ENCODE results near the gene HPX.
"Not testable (repeated sequence)": the region's sequence is repeated elsewhere in the genome, so short reads cannot be mapped to it uniquely, and the experiment has no call there.

The HPX gene

DNA sequence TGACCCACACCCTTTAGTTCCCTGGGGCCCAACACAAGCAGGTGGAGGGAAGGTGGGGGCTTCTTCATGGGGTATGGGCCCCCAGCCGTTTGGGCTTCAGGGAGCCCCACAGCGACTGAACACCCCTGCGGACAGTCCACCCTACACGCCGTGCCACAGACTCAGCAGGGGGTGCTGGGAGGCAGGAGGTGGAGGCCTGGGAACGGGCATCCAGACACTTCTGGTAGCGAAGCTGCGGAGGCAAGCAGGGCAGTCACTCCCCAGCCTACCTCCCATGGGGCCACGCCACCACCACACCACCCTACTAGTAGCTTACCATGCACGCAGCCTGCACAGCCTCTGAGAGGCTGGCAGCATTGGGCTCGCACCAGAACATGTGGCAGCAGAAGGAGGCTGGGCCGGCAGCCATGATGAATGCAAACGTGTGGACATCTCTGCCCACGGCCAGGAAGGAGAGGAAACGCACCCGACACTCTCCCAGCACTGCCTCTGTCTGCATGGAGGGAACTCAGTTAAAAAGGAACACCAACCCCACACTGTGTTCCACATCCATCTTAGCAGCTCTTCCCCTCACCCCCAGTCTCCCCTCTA is 45.2 kb downstream of the HPX start:
- Histone ChIP-seq H3K27me3 (no peaks in the 10 kb centered on the region), H4K20me1 (no peaks in the 10 kb centered on the region; a peak in 1 of 22 replicates), H3K9me3 (replicated peaks in 1 of 11) (no peaks in the 10 kb centered on the region), H3K27ac (no peak overlapping the region), H3K4me3 (no peak overlapping the region), H3K4me1 (peaks cover 8 to 15% (median 12%) of the 10 kb centered on the region in 10 experiments), H3K36me3 (peaks cover 0 to 52% (median 6%) of the 10 kb centered on the region in 11 experiments; a peak in 11 of 22 replicates), H3K9ac (no peak overlapping the region), H3K4me2 (no peak overlapping the region)
- no peak for TF ChIP-seq Cebpa-rat (IDR thresholded peaks at IDR 0.05)

DNA sequence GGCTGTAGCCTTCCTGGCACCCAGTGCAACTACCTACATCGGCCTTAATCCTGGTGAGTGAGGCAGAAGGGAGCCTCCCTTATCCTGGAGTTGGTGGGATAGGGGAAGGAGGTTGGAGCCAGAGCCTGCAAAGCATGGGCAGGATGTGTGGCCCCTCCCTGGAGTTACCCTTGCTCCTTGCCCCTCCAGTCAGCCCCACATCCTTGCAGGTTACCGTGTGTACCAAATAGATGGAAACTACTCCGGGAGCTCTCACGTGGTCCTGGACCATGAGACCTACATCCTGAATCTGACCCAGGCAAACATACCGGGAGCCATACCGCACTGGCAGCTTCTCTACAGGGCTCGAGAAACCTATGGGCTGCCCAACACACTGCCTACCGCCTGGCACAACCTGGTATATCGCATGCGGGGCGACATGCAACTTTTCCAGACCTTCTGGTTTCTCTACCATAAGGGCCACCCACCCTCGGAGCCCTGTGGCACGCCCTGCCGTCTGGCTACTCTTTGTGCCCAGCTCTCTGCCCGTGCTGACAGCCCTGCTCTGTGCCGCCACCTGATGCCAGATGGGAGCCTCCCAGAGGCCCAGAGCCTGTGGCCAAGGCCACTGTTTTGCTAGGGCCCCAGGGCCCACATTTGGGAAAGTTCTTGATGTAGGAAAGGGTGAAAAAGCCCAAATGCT is 46.7 kb downstream of the HPX start:
- peaks cover 0 to 45% (median 4%) of the 10 kb centered on the region in 11 experiments; a peak in 9 of 22 replicates for H3K36me3 ChIP-seq
- H3K4me2 ChIP-seq, result no peak overlapping the region
- no peak overlapping the region for H3K9ac ChIP-seq
- H3K4me3 ChIP-seq, result no peak overlapping the region
- no peak for TF ChIP-seq Cebpa-rat (IDR thresholded peaks at IDR 0.05)
- H3K9me3 ChIP-seq (replicated peaks in 1 of 11), result no peaks in the 10 kb centered on the region
- H3K27me3 ChIP-seq, result no peaks in the 10 kb centered on the region
- no peak overlapping the region for H3K27ac ChIP-seq
- H4K20me1 ChIP-seq, result no peaks in the 10 kb centered on the region; a peak in 1 of 22 replicates
- peaks cover 17 to 24% (median 22%) of the 10 kb centered on the region in 10 experiments for H3K4me1 ChIP-seq

DNA sequence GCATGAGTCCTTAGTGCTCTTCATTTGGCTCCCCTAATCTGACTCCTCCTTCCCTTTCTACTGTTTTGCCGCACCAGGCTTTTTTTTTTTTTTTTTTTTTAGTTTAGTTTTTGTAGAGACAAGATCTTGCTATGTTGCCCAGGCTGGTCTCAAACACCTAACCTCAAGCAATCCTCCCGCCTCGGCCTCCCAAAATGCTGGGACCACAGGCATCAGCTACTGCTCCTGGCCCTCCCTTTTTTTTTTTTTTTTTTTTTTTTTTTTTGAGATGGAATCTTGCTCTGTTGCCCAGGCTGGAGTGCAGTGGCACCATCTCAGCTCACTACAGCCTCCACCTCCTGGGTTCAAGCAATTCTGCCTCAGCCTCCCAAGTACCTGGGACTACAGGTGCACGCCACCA is 48.5 kb downstream of the HPX start:
- peaks cover 17 to 42% (median 25%) of the 10 kb centered on the region in 10 experiments for H3K4me1 ChIP-seq
- H3K9ac ChIP-seq; H3K4me3 ChIP-seq; H3K9me3 ChIP-seq (replicated peaks in 1 of 11); H4K20me1 ChIP-seq; H3K27me3 ChIP-seq; H3K27ac ChIP-seq: not testable (repeated sequence)
- H3K4me2 ChIP-seq, result peak overlapping the region in 5 of 11 experiments; percentile 4 to 44 (median 29); a peak in 4 of 22 replicates
- H3K36me3 ChIP-seq, result peaks cover 0 to 28% (median 0%) of the 10 kb centered on the region in 11 experiments; a peak in 5 of 22 replicates

- Histone ChIP-seq H3K4me3 (0 out of 20 replicates have a peak overlapping the region, but pooled peaks of 1 of the 10 experiments have one; percentile 74), H3K27me3 (no peaks in the 10 kb centered on the region), H3K9me3 (replicated peaks in 1 of 11) (no peaks in the 10 kb centered on the region), H3K36me3 (peaks cover 0 to 28% (median 0%) of the 10 kb centered on the region in 11 experiments; a peak in 4 of 22 replicates), H3K4me2 (peak overlapping the region; percentile 83 to 100 (median 97); a peak in 19 of 22 replicates), H3K4me1 (peaks cover 17 to 42% (median 25%) of the 10 kb centered on the region in 10 experiments), H3K9ac (no peak overlapping the region), H3K27ac (no peak overlapping the region), H4K20me1 (no peaks in the 10 kb centered on the region; a peak in 1 of 22 replicates)
- no peak for TF ChIP-seq Cebpa-rat (IDR thresholded peaks at IDR 0.05)
Measured at GRCh38 chr11:6391537-6392134, 49.2 kb downstream of the HPX start.

GRCh38 chr11:6390718-6391469 is 49.9 kb downstream of the HPX start:
- H3K9ac ChIP-seq, result peak overlapping the region; percentile 76 to 95 (median 82)
- no peak for TF ChIP-seq Cebpa-rat (IDR thresholded peaks at IDR 0.05)
- no peaks in the 10 kb centered on the region for H3K27me3 ChIP-seq
- H3K4me1 ChIP-seq, result peaks cover 17 to 42% (median 25%) of the 10 kb centered on the region in 10 experiments
- peak overlapping the region; percentile 83 to 100 (median 97) for H3K4me2 ChIP-seq
- H3K4me3 ChIP-seq, result peak overlapping the region; percentile 65 to 86 (median 76)
- no peaks in the 10 kb centered on the region; a peak in 1 of 22 replicates for H3K9me3 ChIP-seq (replicated peaks in 1 of 11)
- H4K20me1 ChIP-seq, result no peaks in the 10 kb centered on the region; a peak in 1 of 22 replicates
- peak overlapping the region; percentile 64 to 93 (median 78) for H3K27ac ChIP-seq
- H3K36me3 ChIP-seq, result peaks cover 0 to 27% (median 0%) of the 10 kb centered on the region in 11 experiments; a peak in 4 of 22 replicates

DNA sequence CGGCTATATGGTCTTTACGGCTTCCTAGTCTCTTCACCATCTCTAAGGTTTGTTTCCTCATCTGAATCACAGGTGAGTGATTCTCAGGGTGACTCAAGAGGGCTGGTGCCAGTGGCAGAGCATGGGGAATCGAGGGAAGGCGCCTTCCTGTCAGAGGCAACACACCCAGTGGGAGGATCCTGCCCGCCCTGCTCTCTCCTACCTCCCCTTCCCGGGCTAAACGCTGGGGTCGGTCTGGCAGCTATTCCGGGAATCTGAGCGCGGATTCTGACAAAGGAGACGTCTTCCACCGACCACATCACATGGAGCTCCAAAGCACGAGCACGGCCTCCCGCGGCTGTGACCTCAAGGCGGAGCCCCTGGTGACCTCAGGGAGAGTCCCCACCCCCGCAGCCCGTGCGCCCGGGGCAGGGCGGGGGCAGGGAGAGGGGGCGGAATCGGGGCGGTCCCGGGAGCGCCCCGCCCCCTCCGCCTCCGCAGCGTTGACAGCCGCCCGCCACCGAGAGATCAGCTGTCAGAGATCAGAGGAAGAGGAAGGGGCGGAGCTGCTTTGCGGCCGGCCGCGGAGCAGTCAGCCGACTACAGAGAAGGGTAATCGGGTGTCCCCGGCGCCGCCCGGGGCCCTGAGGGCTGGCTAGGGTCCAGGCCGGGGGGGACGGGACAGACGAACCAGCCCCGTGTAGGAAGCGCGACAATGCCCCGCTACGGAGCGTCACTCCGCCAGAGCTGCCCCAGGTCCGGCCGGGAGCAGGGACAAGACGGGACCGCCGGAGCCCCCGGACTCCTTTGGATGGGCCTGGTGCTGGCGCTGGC is 50.7 kb downstream of the HPX start, which contains the start of gene SMPD1:
Gene SMPD1 (plus strand): TSS at position 570 of the 813 bp plus-strand sequence. CDS start 125 bp downstream, at position 695.
- Histone ChIP-seq H3K9ac (peak within 1 kb of the TSS; percentile 76 to 95 (median 82)), H3K4me3 (peak within 1 kb of the TSS; percentile 65 to 86 (median 76)), H3K36me3 (peaks cover 0 to 19% (median 0%) of the 10 kb centered on the region in 11 experiments; a peak in 4 of 22 replicates), H3K4me1 (peaks cover 23 to 48% (median 32%) of the 10 kb centered on the region in 10 experiments), H4K20me1 (no peaks in the 10 kb centered on the region; a peak in 1 of 22 replicates), H3K27me3 (no peaks in the 10 kb centered on the region), H3K4me2 (peak within 1 kb of the TSS; percentile 83 to 100 (median 97)), H3K9me3 (replicated peaks in 1 of 11) (no peaks in the 10 kb centered on the region; a peak in 1 of 22 replicates), H3K27ac (peak within 1 kb of the TSS; percentile 71 to 93 (median 83))
- TF ChIP-seq Cebpa-rat (IDR thresholded peaks at IDR 0.05), result no peak

- Histone ChIP-seq H3K9me3 (replicated peaks in 1 of 11) (no peaks in the 10 kb centered on the region; a peak in 1 of 22 replicates), H3K4me2 (peak overlapping the region in 6 of 11 experiments; percentile 83 to 100 (median 96); a peak in 8 of 22 replicates), H3K27ac (0 out of 22 replicates have a peak overlapping the region, but pooled peaks of 1 of the 11 experiments have one; percentile 93), H3K27me3 (no peaks in the 10 kb centered on the region), H3K9ac (no peak overlapping the region), H3K4me3 (no peak overlapping the region), H3K36me3 (peaks cover 0 to 5% (median 0%) of the 10 kb centered on the region in 11 experiments; a peak in 1 of 22 replicates), H4K20me1 (no peaks in the 10 kb centered on the region; a peak in 1 of 22 replicates), H3K4me1 (peaks cover 27 to 53% (median 37%) of the 10 kb centered on the region in 10 experiments)
- no peak for TF ChIP-seq Cebpa-rat (IDR thresholded peaks at IDR 0.05)
Measured at GRCh38 chr11:6388748-6389147, 52.0 kb downstream of the HPX start.

Data from BLaER1 treated with 17β-estradiol and CSF1 and Interleukin-3, amounts not matched to agents 10 nM and 100 nM (cell line).